H9 (cell line): ENCODE measurements around the gene PRUNE1. TPM values are rescaled to one million over a fixed set of nuclear protein-coding genes. Genes with fewer than 3 reads are reported as not detected.

Experiments
- DNase-seq: peaks from one replicate; pipeline ENCODE4 v3.0.0-alpha.2; 2017
- H2AFZ ChIP-seq: one replicate; pipeline ENCODE4 v1.6.1; 2013; ENCODE audit warnings: mild to moderate bottlenecking, low read length, control low read depth, moderate library complexity
- H2AK5ac ChIP-seq: 2 replicates; pipeline ENCODE4 v1.6.1; 2013; ENCODE audit warnings: low read length, control low read depth, mixed read lengths; ENCODE audit not compliant: insufficient read length
- H2BK120ac ChIP-seq: one replicate; pipeline ENCODE4 v1.6.1; 2013; ENCODE audit warnings: low read depth, mild to moderate bottlenecking, low read length, control low read depth, inconsistent platforms; ENCODE audit not compliant: poor library complexity, severe bottlenecking
- H2BK12ac ChIP-seq: 2 replicates; pipeline ENCODE4 v1.6.1; 2013; ENCODE audit warnings: low read length, control low read depth, mixed read lengths, low read depth; ENCODE audit not compliant: insufficient read length
- H2BK15ac ChIP-seq: 2 replicates; pipeline ENCODE4 v1.6.1; 2013; ENCODE audit warnings: low read depth, low read length, control low read depth
- H2BK20ac ChIP-seq: one replicate; pipeline ENCODE4 v1.6.1; 2013; ENCODE audit warnings: low read depth, mild to moderate bottlenecking, low read length, control low read depth, inconsistent platforms; ENCODE audit not compliant: poor library complexity, severe bottlenecking
- H2BK5ac ChIP-seq: 2 replicates; pipeline ENCODE4 v1.6.1; 2013; ENCODE audit warnings: low read length, control low read depth, mixed read lengths; ENCODE audit not compliant: insufficient read length
- H3K14ac ChIP-seq: 2 replicates; pipeline ENCODE4 v1.6.1; 2013; ENCODE audit warnings: low read length, control low read depth; ENCODE audit not compliant: insufficient read depth
- H3K18ac ChIP-seq: 2 replicates; pipeline ENCODE4 v1.6.1; 2013; ENCODE audit warnings: low read depth, mild to moderate bottlenecking, mixed read lengths, low read length, control low read depth; ENCODE audit not compliant: insufficient read length
- H3K23ac ChIP-seq: 2 replicates; pipeline ENCODE4 v1.6.1; 2013; ENCODE audit warnings: low read length, control low read depth, mixed read lengths, low read depth; ENCODE audit not compliant: insufficient read length
- H3K23me2 ChIP-seq: 2 replicates; pipeline ENCODE4 v1.6.1; 2013; ENCODE audit warnings: low read depth, mild to moderate bottlenecking, mixed read lengths, low read length, control low read depth; ENCODE audit not compliant: insufficient read length, poor library complexity, severe bottlenecking
- H3K27ac ChIP-seq: 2 replicates; pipeline ENCODE4 v1.5.1; 2013; ENCODE audit warnings: low read length, control low read depth, mixed read lengths, low read depth; ENCODE audit not compliant: insufficient read length
- H3K27me3 ChIP-seq: 2 replicates; pipeline ENCODE4 v1.6.1; 2013; ENCODE audit warnings: low read length, control low read depth, inconsistent platforms; ENCODE audit not compliant: insufficient read depth
- H3K4ac ChIP-seq: 2 replicates; pipeline ENCODE4 v1.6.1; 2013; ENCODE audit warnings: low read depth, mild to moderate bottlenecking, control low read depth, inconsistent platforms, low read length, moderate library complexity
- H3K4me1 ChIP-seq: 2 replicates; pipeline ENCODE4 v1.6.1; 2013; ENCODE audit warnings: low read length, control low read depth, inconsistent platforms; ENCODE audit not compliant: insufficient read depth
- H3K4me2 ChIP-seq: 2 replicates; pipeline ENCODE4 v1.6.1; 2013; ENCODE audit warnings: low read length, control low read depth, mixed read lengths; ENCODE audit not compliant: insufficient read length, insufficient read depth
- H3K56ac ChIP-seq: 2 replicates; pipeline ENCODE4 v1.6.1; 2013; ENCODE audit warnings: low read depth, mild to moderate bottlenecking, mixed read lengths, low read length, control low read depth; ENCODE audit not compliant: insufficient read length
- H3K79me1 ChIP-seq: 2 replicates; pipeline ENCODE4 v1.6.1; 2013; ENCODE audit warnings: low read depth, mild to moderate bottlenecking, moderate library complexity, low read length, control low read depth, inconsistent platforms; ENCODE audit not compliant: insufficient read depth, poor library complexity, severe bottlenecking
- H3K79me2 ChIP-seq: 2 replicates; pipeline ENCODE4 v1.6.1; 2013; ENCODE audit warnings: low read length, control low read depth, inconsistent platforms; ENCODE audit not compliant: insufficient read depth
- H3K9ac ChIP-seq: 2 replicates; pipeline ENCODE4 v1.6.1; 2013; ENCODE audit warnings: low read length, control low read depth, mixed read lengths; ENCODE audit not compliant: insufficient read length; ENCODE audit errors: extremely low read depth
- H3K9me3 ChIP-seq: one replicate; pipeline ENCODE4 v1.6.1; 2013; ENCODE audit warnings: low read depth, low read length, inconsistent platforms; ENCODE audit not compliant: control insufficient read depth
- H3T11ph ChIP-seq: one replicate; pipeline ENCODE4 v1.6.1; 2013; ENCODE audit warnings: mild to moderate bottlenecking, low read length, control low read depth, inconsistent platforms
- H4K20me1 ChIP-seq: one replicate; pipeline ENCODE4 v1.6.1; 2013; ENCODE audit not compliant: control insufficient read depth, insufficient read length, insufficient read depth
- H4K5ac ChIP-seq: 2 replicates; pipeline ENCODE4 v1.6.1; 2013; ENCODE audit warnings: low read depth, mild to moderate bottlenecking, mixed read lengths, low read length, control low read depth; ENCODE audit not compliant: insufficient read length
- H4K8ac ChIP-seq: replicated peaks from 2 replicates; pipeline ENCODE4 v1.6.1; 2013; ENCODE audit warnings: low read length, control low read depth, mixed read lengths, low read depth; ENCODE audit not compliant: insufficient read length
- H4K91ac ChIP-seq: 2 replicates; pipeline ENCODE4 v1.6.1; 2013; ENCODE audit warnings: low read depth, mild to moderate bottlenecking, moderate library complexity, mixed read lengths, low read length, control low read depth; ENCODE audit not compliant: insufficient read length
- H3K27ac Mint-ChIP-seq, 3 experiments: 2 replicates in 2 of 3; 3 replicates in 1 of 3; pipeline ENCODE4 v1.8.0; 2020 to 2021; ENCODE audit warnings: mixed read lengths in 3 of 3, mild to moderate bottlenecking in 1 of 3, moderate library complexity in 1 of 3
- H3K27me3 Mint-ChIP-seq: 2 replicates; pipeline ENCODE4 v1.8.0; 2021; ENCODE audit warnings: low read depth, mild to moderate bottlenecking, moderate library complexity, mixed read lengths
- H3K36me3 Mint-ChIP-seq, 3 experiments: 2 replicates in 2 of 3; 3 replicates in 1 of 3; pipeline ENCODE4 v1.8.0; 2020 to 2021; ENCODE audit warnings: low read depth in 3 of 3, mixed read lengths in 3 of 3; ENCODE audit not compliant: insufficient read depth in 1 of 3
- H3K4me1 Mint-ChIP-seq, 2 experiments: 2 replicates each; pipeline ENCODE4 v1.8.0; 2020; ENCODE audit warnings: mixed read lengths in 2 of 2
- H3K4me3 Mint-ChIP-seq, 2 experiments: 2 replicates in 1 of 2; 3 replicates in 1 of 2; pipeline ENCODE4 v1.8.0; 2020 to 2021; ENCODE audit warnings: mild to moderate bottlenecking in 2 of 2, mixed read lengths in 2 of 2, moderate library complexity in 1 of 2
- H3K9me3 Mint-ChIP-seq, 2 experiments: 2 replicates in 1 of 2; 3 replicates in 1 of 2; pipeline ENCODE4 v1.8.0; 2020; ENCODE audit warnings: mild to moderate bottlenecking in 2 of 2, mixed read lengths in 2 of 2, moderate library complexity in 1 of 2
- WGBS: extraction: QIAGEN DNeasy Blood & Tissue Kit; methylation state at CpG from one replicate; pipeline ENCODE4 v1.1.7; 2013; ENCODE audit warnings: missing lambda C conversion rate, low lambda C conversion rate, mixed read lengths; ENCODE audit not compliant: insufficient read length; ENCODE audit errors: extremely low coverage; 5-methylcytosine and 5-hydroxymethylcytosine counted together
- total RNA-seq: library from RNA; stranded (reverse); gene quantifications from 2 replicates; pipeline ENCODE4 v1.2.1, GENCODE V29; 2021
- TF ChIP-seq, protein P1 (sequence below): fragments of 200-600 bp; sonication (generic); conservative IDR thresholded peaks from 3 replicates; pipeline ENCODE4 v1.8.0; 2021; ENCODE audit warnings: antibody characterized with exemption, mild to moderate bottlenecking

Gene PRUNE1
- total RNA-seq, 1 experiment from 2014 or later, result 22.3 TPM

DNA sequence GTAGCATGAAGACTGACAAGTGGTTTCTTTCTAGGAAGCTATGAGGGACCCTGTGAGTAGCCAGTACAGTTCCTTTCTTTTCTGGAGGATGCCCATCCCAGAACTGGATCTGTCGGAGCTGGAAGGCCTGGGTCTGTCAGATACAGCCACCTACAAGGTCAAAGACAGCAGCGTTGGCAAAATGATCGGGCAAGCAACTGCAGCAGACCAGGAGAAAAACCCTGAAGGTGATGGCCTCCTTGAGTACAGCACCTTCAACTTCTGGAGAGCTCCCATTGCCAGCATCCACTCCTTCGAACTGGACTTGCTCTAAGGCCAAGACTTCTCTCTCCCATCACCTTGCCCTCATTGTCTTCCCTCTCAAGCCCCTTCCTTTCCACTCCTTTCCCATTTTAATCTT is 58.9 kb downstream of the PRUNE1 start:
- no peak overlapping the region for H2BK20ac ChIP-seq
- H3K27me3 ChIP-seq, result no peaks in the 10 kb centered on the region
- no peaks in the 10 kb centered on the region for H3K79me1 ChIP-seq
- H3K9ac ChIP-seq, result no peak overlapping the region
- peaks cover 23% of the 10 kb centered on the region in 2 experiments for H3K4me1 Mint-ChIP-seq
- TF ChIP-seq, protein P1, sequence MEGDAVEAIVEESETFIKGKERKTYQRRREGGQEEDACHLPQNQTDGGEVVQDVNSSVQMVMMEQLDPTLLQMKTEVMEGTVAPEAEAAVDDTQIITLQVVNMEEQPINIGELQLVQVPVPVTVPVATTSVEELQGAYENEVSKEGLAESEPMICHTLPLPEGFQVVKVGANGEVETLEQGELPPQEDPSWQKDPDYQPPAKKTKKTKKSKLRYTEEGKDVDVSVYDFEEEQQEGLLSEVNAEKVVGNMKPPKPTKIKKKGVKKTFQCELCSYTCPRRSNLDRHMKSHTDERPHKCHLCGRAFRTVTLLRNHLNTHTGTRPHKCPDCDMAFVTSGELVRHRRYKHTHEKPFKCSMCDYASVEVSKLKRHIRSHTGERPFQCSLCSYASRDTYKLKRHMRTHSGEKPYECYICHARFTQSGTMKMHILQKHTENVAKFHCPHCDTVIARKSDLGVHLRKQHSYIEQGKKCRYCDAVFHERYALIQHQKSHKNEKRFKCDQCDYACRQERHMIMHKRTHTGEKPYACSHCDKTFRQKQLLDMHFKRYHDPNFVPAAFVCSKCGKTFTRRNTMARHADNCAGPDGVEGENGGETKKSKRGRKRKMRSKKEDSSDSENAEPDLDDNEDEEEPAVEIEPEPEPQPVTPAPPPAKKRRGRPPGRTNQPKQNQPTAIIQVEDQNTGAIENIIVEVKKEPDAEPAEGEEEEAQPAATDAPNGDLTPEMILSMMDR, result no peak
- no peak overlapping the region for H3K56ac ChIP-seq
- no peaks in the 10 kb centered on the region for H3K27me3 Mint-ChIP-seq
- H2BK120ac ChIP-seq, result no peak overlapping the region
- H3K9me3 Mint-ChIP-seq, result no peaks in the 10 kb centered on the region
- H3K4me2 ChIP-seq, result no peak overlapping the region
- no peak overlapping the region for H4K5ac ChIP-seq
- H2AFZ ChIP-seq, result no peak overlapping the region
- H3K36me3 Mint-ChIP-seq, result peaks cover 15 to 26% (median 25%) of the 10 kb centered on the region in 3 experiments; a peak in 6 of 7 replicates
- no peak overlapping the region for H2BK12ac ChIP-seq
- no peak overlapping the region for H3K27ac ChIP-seq
- peak overlapping the region in 2 of 3 experiments; percentile 47 to 52; a peak in 1 of 7 replicates for H3K27ac Mint-ChIP-seq
- H3K14ac ChIP-seq, result no peak overlapping the region
- H3K9me3 ChIP-seq, result no peaks in the 10 kb centered on the region
- no peak overlapping the region for H3K23ac ChIP-seq
- no peak for DNase-seq
- H3K4ac ChIP-seq, result no peak overlapping the region
- H3K4me3 Mint-ChIP-seq, result no peak overlapping the region
- H3T11ph ChIP-seq, result no peak overlapping the region
- WGBS, result no CpG with 5 or more reads among the region's 4 CpGs
- H2BK15ac ChIP-seq, result no peak overlapping the region
- H3K23me2 ChIP-seq, result no peaks in the 10 kb centered on the region
- no peak overlapping the region for H2AK5ac ChIP-seq
- H4K91ac ChIP-seq, result no peak overlapping the region
- peaks cover 10% of the 10 kb centered on the region; the same call in 1 of the 2 replicates for H3K79me2 ChIP-seq
- H3K4me1 ChIP-seq, result no peaks in the 10 kb centered on the region
- no peak overlapping the region for H4K8ac ChIP-seq
- H3K18ac ChIP-seq, result no peak overlapping the region
- no peaks in the 10 kb centered on the region for H4K20me1 ChIP-seq
- H2BK5ac ChIP-seq, result no peak overlapping the region
